NCI-H446 (cell line): Measurements from ENCODE around the gene REG1B.

ENCODE experiments used
- DNase-seq, 2 experiments: peaks; one replicate each; lab custom pipeline; 2025; lab: John Stamatoyannopoulos, UW

Gene REG1B, protein sequence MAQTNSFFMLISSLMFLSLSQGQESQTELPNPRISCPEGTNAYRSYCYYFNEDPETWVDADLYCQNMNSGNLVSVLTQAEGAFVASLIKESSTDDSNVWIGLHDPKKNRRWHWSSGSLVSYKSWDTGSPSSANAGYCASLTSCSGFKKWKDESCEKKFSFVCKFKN

DNA sequence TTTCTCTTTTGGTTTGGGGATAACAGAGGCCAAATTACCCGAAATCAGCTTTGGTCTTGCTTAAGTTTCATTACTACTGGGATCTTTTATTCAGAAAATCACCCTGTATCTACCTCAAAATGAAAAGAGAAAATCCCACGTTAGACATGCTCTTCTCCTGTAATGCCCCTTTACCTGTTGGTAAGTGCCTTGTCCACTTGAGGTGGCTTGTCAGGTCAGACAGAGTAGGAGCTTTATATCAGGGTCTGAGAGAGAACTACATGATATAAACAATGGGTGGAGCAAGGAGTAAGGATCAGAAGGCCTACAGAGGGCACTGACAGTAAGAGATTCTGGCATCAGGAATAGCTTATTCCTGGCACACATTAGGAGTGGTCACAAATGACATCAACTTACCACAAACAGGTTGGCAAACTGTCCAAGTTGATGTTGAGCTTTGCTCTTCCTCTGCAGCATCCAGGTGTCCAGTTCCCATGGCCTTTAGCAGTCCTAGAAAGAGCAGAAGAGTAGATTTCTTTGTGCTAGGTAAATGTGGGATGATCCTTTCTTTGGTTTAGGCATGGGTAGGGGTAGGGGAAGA, at the start of gene REG1B:
TSS of gene REG1B (minus strand) at position 209 of the 580 bp plus-strand sequence. CDS start 381 bp downstream, outside the sequence.
- no peak for DNase-seq

DNA sequence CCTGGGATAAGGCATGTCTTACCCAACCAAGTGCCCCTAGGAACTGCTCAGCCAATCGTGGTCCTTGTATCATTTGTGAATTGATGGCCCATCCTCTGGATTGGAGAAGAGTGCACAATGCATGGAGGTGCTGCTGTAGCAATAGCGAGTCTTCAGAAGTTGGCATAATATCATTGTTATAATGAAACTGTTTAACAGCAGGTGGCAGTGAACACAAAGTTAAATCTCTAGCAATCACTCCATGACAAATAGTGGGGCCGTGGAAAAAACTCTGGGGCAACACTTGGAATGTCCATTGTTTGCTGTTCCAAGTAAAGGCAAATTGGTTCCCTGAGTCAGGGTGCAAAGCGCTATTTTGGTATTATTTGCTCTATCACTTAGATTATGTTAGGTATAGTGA, 43.9 kb upstream of the REG1B start:
- DNase-seq = no peak

DNA sequence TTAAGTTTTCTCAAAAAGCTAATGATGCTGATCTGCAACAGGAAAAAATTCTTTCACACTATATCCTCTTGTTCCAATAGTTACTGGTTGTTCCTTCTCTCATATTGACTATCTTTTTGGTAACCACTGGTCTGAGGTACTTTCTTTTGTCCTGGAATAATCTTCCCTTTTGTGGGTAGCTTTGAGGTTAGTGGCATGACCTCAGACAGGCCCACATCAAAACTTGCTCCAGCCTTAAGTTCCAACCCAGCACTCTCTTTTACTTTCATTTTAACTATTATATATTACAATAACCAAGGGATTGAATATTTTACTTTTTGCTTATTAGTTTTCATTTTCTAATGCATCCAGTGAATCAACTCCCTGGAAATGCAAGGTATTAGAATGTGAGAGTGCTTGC, 42.0 kb upstream of the REG1B start:
- DNase-seq = no peak

DNA sequence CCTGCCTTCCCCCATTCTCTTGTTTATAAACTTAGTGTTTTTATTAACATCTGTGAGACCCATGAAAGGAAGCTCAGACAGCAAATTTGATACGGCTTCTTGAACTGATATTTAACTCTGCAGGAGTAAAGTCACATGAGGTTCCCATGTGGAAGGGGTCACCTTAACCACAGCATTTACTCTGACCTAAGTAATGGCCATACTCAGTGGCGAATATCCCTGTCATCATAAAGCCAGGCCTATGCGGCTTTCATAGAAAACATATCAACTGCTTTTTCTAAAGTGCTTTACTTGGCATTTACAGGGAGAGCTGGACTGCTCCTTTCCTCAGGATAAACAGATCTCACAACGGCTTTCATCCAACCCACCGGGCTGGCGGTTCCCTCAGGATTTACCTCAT, 41.5 kb upstream of the REG1B start:
- DNase-seq = no peak

DNA sequence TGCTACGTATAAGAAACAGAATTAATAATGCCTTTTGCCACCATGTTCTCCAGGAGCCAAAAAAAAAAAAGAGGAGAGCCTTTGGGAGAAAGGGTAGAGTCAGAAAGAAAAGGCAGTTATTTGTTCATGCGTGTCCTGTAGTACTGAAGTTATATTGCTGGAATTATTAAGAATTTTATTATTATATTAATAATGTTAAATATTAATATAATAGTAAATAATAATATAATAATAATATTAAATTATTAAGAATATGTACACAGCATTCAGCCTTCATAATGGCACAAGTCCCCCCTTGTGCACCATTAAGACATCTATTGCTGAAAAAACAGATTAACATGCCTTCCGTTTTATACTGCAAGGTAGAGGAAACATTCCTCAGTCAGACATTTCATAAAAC, 40.6 kb upstream of the REG1B start:
- DNase-seq = no peak

DNA sequence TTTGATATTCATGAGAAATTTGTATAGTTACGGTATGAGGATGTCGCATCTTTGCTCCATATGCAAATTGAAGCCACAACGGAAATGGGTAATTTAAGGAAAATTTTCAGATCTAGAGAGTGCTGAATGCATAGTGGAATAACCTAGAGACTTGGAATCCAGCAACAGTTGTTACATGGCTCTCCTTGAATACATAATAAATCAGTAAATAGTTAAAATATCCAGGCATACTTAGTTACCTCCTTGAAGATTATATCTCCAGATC, 37.9 kb upstream of the REG1B start:
- DNase-seq = no peak

DNA sequence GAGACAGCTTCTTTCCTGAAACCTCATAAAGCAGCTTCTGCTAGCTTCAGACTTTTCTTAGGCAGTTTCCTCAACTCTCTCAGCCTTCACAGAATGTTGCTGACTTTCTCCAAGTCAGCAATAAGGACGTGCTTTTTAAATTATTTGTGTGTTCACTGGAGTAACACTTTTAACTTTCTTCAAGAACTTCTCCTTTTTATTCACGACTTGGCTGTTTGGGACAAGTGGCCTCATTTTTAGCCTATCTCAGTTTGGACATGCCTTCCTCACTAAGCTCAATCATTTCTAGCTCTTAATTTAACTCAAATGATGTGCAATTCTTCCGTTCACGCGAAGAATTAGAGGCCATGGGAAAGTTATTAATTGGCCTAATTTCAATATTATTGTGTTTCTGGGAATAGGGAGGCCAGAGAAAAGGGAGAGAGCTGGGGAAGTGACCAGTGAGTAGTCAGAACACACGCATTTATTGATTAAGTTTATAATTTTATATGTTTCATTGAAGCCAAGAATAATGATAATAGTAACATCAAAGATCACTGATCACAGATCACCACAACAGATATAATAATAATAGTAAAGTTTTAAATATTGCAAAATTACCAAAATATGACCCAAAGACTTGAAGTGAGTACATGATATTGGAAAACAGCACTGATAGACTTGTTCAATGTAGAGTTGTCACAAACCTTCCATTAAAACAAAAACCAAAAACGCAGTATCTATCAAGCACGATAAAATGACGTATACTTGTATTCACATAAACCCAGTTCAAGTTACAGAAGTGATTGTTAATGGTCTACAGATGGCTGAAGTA, 37.3 kb upstream of the REG1B start:
- no peak for DNase-seq

DNA sequence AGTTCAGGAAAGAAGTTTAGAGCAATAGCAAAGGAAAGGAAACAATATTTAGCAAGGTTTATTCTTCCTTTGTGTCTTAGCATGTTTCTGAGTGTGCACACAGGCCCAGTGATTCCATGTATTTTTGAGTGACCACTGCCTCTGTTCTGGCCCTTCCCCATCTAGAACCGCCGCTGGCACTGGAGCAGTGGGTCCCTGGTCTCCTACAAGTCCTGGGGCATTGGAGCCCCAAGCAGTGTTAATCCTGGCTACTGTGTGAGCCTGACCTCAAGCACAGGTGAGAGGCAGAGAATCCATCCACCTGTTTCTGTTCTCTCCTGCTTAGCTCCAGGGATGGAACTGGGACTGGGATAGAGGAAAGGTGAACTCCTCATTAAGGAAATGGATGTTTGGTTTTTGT, 34.9 kb upstream of the REG1B start:
- DNase-seq = no peak

DNA sequence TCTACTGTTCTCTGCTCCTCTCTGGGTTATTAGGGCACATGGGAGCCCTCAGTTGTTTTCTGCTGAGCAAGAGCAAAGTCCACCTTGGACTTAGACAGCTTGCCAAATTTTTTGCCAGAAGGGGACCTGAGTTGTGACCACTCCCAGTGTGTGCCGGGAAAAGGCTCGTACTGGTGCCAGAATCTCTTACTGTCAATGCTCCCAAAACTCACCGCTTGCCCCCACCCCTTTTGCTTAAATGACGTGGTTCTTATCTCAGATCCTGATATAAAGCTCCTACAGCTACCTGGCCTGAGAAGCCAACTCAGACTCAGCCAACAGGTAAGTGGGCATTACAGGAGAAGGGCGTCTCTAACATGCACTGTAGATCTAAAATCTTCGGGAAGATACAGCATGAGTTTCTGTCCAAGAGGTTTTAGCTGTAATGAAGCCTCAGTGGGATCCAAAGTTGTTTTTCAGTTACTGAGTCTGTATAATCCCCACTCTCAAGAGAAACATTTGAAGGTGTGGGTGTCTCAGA, 32.5 kb upstream of the REG1B start, which contains the start of gene REG1A:
TSS of gene REG1A (plus strand) at position 295 of the 520 bp plus-strand sequence. CDS start 374 bp downstream, outside the sequence.
- no peak for DNase-seq

DNA sequence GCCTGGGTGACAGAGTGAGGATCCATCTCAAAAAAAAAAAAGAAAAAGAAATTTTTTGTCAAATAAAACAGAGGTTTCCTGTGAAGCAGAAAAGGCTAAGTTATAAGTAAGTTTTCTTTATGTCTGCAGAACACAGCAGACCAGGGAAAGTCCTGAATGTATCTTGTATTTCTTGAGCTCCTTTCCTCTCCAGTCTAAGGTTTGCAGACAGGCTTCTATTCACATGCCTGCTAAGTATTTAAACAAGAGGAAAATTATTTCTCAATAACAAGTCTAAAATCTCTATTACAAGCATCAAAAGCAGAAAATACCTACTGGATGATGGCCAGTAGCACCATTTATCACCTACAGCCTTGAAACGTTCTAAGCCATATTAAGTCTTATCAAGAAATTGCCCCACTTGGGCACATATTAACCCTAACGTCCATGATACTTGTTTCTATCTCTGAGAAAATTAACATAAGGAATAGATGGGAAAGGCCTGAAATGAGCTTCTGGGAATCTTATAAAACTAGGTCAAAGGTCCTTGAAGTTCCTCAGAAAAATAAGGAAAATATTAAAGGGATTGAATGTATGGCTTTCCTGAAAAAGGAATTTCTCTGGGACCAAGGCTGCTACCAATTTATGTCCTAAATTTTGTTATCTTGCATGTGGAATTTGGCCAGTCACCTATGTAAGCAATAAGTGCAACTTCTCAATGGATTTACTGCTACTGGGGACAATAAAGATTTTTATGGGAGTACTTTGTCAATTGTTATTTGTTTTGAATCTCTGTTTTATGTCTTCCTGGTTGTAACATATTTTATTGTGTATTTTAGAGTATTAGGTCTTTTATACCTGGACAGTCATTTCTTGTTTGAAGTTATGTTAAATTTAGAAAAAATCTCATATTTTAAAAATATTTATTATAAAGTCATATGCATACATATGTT, 29.5 kb upstream of the REG1B start:
- DNase-seq = no peak

DNA sequence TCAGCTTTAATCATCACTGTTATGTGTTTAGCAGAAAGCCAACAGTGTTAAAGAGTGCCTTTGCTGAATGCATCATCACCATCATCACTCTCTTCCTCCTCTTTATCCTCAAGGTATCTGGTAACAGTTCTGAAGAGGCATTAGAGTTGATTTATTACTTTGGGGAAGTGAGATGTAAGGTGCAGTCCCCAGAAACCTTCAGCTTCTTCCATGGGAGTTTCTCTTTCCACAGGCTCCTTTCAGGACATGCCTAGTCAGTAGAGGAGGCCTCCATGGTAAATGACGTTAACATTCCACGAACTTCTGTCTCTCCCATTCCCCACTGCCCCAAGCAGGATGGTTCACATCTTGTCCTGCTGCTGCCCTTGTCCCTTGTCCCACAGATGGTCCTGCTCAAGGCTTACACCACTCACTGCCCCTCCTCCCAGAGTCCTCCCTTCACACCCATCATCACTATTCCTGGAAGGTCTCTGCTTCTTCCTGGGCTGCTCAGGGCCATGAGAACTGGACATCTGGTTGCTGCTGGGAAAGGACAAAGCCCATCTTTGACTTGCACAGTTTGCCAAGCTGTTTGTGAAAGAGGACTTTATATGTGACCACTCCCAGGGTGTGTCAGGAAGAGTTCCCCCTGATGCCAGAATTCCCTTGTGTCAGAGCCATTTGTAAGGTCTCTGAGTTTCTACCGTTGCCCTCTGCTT, 27.2 kb upstream of the REG1B start:
- no peak for DNase-seq

DNA sequence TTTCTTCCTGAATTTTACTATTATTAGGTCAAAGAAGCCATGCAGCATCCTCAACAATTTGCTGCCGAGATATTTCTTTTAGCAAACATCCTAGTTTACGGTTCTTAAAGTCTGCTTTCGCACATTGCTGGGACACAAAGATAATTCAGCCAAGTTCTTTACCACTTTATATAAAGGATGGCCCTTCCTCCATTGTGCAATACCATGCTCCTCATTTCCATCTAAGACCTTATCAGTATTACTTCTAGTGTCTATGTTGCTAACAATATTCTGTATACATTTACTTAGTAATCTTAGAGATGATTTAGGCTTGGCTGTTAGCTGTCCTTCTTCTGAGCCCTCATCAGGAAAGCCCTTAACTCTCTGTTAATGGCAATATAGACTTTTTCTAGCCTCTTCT, 24.5 kb upstream of the REG1B start:
- no peak for DNase-seq

DNA sequence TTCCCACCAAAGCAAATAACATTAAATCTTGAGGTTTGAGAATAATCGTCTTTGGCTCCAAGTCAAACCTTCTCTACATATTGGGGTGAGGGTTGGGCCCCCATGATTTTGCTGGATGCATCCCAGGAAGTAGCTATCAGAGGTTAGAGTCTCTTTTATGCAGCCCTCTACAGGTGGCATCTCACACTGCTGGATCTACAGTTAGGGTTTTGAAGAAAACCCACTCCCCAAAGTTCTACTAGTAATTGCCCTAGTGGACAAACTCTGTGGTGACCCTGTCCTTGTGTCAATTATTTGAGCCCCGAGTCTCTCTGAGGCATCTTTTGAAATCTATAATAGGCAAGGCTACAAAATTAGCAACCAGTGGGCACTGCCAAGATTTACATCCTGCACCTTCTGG, 17.5 kb upstream of the REG1B start:
- no peak for DNase-seq

DNA sequence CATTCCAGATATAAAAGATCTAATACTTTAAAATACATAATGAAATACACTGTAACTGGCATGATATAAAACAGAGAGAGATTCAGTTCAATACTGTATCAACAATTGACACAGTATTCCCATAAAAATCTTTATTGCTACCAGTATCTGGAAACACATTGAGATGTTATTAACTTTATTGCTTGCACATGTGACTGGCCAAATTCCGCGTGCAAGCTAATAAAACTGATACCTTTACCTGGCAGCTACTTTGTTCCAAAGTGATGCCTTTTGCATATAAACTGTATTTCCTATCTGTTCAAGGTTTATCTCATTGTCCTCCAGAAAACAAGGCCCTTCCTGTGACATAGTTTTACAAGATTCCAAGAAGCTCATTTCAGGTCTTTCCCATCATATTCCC, 15.4 kb upstream of the REG1B start:
- no peak for DNase-seq

DNA sequence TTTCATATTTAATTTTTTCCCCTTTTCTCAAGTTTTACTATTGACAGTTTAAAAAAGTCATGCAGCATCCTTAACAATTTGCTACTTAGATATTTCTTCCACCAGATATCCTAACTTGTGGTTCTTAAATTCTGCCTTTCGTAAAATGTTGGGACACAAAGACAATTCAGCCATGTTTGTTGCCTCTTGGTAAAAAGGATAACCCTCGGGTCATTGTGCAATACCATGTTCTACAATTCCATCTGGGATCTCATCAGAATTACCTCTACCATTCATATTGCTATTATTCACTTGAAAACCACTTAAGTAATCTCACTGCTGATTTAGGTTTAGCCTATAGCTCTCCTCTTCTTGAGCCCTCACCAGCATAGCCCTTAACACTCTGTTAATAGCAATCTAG, 13.2 kb upstream of the REG1B start:
- DNase-seq = no peak

DNA sequence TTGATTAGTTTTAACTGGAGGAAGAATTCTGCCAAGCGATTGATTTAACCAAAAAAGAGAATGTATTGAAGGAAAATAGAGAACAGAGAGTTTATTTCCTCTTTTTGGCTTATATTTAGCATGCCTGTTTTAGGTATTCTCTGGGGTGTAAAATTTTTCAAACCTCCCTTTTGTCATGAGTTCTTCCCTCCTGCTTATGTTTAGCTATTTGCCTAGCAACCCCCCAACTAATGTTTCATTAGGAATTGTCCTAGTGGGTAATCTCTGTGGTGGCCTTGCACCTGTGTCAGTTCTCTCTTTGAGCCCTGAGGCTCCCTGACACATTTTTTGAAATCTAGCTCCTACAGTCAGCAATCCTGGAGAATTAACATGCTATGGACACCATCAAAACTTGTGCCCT, 12.5 kb upstream of the REG1B start:
- DNase-seq = no peak

DNA sequence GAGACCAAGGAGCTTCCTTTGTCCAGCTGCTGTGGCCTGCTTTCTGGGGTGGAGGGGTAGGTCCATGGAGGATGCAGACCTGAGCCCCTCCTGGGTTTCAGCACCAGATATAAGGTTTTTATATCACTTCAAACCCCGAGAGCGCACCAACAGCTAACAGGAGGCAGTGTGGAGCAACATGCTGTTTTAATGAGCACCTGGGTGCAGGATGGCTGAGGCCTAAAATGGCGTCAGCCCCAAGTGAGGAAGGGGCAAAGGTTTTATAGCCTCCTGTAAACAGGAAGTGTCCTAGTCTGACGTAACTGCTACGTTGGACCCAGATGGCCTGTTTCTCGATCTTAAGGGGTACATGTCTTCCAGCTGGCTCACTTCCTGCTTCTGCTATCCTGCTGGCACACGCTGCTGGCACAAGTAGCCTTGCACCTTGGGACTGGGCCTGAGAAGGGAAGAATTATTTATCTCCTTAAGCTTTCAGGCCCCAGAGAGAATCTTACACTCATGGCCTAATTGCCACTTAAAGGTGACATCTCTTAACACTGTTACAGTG, 11.4 kb upstream of the REG1B start:
- no peak for DNase-seq

DNA sequence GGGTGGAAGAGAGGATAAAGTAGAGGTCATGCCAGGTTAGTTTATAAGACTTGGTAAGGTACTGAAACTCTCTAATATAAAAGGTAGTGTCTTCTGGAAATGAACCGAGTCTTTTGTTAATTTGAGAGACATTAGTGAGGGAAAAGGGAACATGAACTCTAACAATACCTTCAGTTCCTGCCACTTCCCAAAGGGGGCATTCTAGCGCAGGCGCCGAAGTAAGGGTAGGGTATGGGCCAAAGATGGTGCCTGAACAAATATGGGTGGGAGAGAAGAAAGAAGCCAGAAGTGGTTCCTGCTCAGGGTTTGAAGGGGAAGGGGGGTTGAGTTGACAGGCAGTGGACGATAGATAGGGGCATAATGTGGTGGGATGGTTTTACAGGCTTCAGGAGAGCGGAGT, 10.1 kb upstream of the REG1B start:
- DNase-seq = no peak

DNA sequence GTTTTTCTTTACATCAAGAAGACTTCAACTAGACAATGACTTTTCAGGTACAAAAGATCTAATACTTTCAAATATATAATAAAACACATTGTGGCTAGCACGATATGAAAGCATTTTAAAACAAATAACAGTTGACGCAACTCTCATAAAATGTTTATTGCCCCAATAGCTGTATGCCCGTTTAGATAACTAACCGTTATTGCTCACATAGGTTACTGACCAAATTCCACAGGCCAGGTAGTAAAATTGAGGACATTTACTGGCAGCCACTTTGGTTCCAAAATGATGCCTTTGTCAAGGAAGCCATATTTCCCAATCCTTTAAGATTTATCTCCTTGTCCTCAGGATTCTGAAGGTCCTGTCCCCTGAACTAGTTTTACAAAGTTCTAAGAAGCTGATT, 2.9 kb upstream of the REG1B start:
- DNase-seq = no peak

DNA sequence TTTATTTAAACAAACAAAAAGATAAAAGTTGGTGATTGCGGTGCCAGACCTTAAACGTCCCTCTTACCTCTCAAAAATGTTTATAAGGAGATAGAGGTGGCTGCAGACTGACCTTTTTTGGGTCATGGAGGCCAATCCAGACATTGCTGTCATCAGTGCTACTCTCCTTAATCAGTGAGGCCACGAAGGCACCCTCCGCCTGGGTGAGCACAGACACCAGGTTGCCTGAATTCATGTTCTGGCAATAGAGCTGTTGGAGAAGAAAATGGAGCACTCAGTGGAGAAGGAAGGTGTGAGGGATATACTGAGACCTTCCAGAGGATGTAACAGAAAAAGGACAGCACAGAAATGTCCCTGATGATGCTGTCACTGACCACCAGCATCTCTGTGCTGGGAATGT, 1.5 kb downstream of the REG1B start:
- DNase-seq = no peak

DNA sequence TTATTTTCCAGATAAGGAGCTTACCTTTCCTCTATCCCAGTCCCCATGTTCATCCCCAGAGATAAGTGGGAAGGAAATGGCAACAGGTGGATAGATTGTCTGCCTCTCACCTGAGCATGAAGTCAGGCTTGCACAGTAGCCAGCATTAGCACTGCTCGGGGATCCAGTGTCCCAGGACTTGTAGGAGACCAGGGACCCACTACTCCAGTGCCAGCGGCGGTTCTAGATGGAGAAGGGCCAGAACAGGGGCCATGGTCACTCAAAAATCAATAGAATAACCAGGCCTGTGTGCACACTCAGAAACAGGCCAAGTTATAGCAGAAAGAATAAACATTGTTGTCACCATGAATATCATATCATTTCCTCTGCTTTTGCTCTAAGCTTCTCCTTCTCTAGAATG, 2.4 kb downstream of the REG1B start:
- DNase-seq = no peak
